ENCODE measurements around the gene CD101.
A peak's percentile ranks its signal among the peaks of the same experiment; 100 is the strongest.

CD101 gene

GRCh38 chr1:116986421-116987255 is 14.9 kb upstream of the CD101 start:
- no peak for DNase-seq

GRCh38 chr1:116987256-116987555 is 14.4 kb upstream of the CD101 start:
- no peak for DNase-seq

GRCh38 chr1:116988248-116988647 is 13.3 kb upstream of the CD101 start:
- no peak for DNase-seq

- peak; percentile 93 for DNase-seq
Measured at GRCh38 chr1:116988908-116989307, 12.7 kb upstream of the CD101 start.

GRCh38 chr1:116989835-116990234 is 11.7 kb upstream of the CD101 start:
- no peak for DNase-seq

GRCh38 chr1:116990612-116991151 is 10.9 kb upstream of the CD101 start:
- no peak for DNase-seq

GRCh38 chr1:116991171-116991845 is 10.3 kb upstream of the CD101 start:
- no peak for DNase-seq

GRCh38 chr1:116991918-116992317 is 9.6 kb upstream of the CD101 start:
- DNase-seq = no peak

- no peak for DNase-seq
Measured at GRCh38 chr1:116993286-116993685, 8.3 kb upstream of the CD101 start.

- DNase-seq = no peak
Measured at GRCh38 chr1:116994411-116994810, 7.1 kb upstream of the CD101 start.

- no peak for DNase-seq
Measured at GRCh38 chr1:116997066-116997465, 4.5 kb upstream of the CD101 start.

GRCh38 chr1:116997636-116998035 is 3.9 kb upstream of the CD101 start:
- DNase-seq = no peak

- no peak for DNase-seq
Measured at GRCh38 chr1:116999596-116999995, 2.0 kb upstream of the CD101 start.

GRCh38 chr1:117000142-117000541 is 1.4 kb upstream of the CD101 start:
- DNase-seq = no peak

- DNase-seq = no peak
Measured at GRCh38 chr1:117003223-117003875, 1.8 kb downstream of the CD101 start.

- DNase-seq = no peak
Measured at GRCh38 chr1:117007719-117008013, 6.1 kb downstream of the CD101 start.

GRCh38 chr1:117008656-117009055 is 7.1 kb downstream of the CD101 start:
- DNase-seq = no peak

GRCh38 chr1:117009132-117009531 is 7.6 kb downstream of the CD101 start:
- no peak for DNase-seq

GRCh38 chr1:117010310-117010969 is 8.9 kb downstream of the CD101 start:
- no peak for DNase-seq

GRCh38 chr1:117011334-117011733 is 9.8 kb downstream of the CD101 start:
- DNase-seq = no peak

- peak; percentile 50 for DNase-seq
Measured at GRCh38 chr1:117013309-117013858, 11.8 kb downstream of the CD101 start.

GRCh38 chr1:117014209-117014608 is 12.6 kb downstream of the CD101 start:
- no peak for DNase-seq

- DNase-seq = no peak
Measured at GRCh38 chr1:117015724-117016123, 14.2 kb downstream of the CD101 start.
